Osteocyte (in vitro differentiated cells): ENCODE data around the gene MED9. TPM values are rescaled to one million over a fixed set of nuclear protein-coding genes. Genes with fewer than 3 reads are reported as not detected.

Source experiments
- DNase-seq: peaks from one replicate; pipeline ENCODE4 v3.0.0; 2021; ENCODE audit warnings: mixed read lengths; ENCODE audit not compliant: unreplicated experiment; ENCODE audit errors: extremely low spot score
- H3K27ac Mint-ChIP-seq: one replicate; pipeline ENCODE4 v1.8.0; 2021; ENCODE audit warnings: mild to moderate bottlenecking, mixed read lengths; ENCODE audit not compliant: unreplicated experiment
- H3K27me3 Mint-ChIP-seq: one replicate; pipeline ENCODE4 v1.8.0; 2021; ENCODE audit warnings: mixed read lengths; ENCODE audit not compliant: unreplicated experiment
- H3K36me3 Mint-ChIP-seq: one replicate; pipeline ENCODE4 v1.8.0; 2021; ENCODE audit warnings: mixed read lengths; ENCODE audit not compliant: unreplicated experiment
- H3K4me1 Mint-ChIP-seq: one replicate; pipeline ENCODE4 v1.8.0; 2021; ENCODE audit warnings: mixed read lengths; ENCODE audit not compliant: unreplicated experiment
- H3K4me3 Mint-ChIP-seq: one replicate; pipeline ENCODE4 v1.8.0; 2021; ENCODE audit warnings: mild to moderate bottlenecking, moderate library complexity, mixed read lengths; ENCODE audit not compliant: unreplicated experiment
- H3K9me3 Mint-ChIP-seq: one replicate; pipeline ENCODE4 v1.8.0; 2021; ENCODE audit warnings: mixed read lengths; ENCODE audit not compliant: unreplicated experiment
- CTCF ChIP-seq: fragments of 200-600 bp; sonication (generic); IDR thresholded peaks from 2 replicates; pipeline ENCODE4 v1.5.0; 2021; ENCODE audit warnings: antibody characterized with exemption, mild to moderate bottlenecking, moderate library complexity
- total RNA-seq: library from RNA; stranded (reverse); gene quantifications from 2 replicates; pipeline ENCODE4 v1.2.1, GENCODE V29; 2021

MED9 gene
- total RNA-seq, 1 donor from 2014 or later, result 13.2 TPM

- Mint-ChIP-seq H3K9me3 (no peaks in the 10 kb centered on the region), H3K4me1 (peaks cover 23% of the 10 kb centered on the region), H3K27ac (no peak overlapping the region), H3K4me3 (no peak overlapping the region), H3K36me3 (no peaks in the 10 kb centered on the region), H3K27me3 (no peaks in the 10 kb centered on the region)
- TF ChIP-seq CTCF, result no peak
- DNase-seq, result no peak
Measured at GRCh38 chr17:17512866-17513265, 36.1 kb downstream of the MED9 start.

- DNase-seq, result no peak
- Mint-ChIP-seq H3K4me3 (no peak overlapping the region), H3K27ac (no peak overlapping the region), H3K36me3 (no peaks in the 10 kb centered on the region), H3K4me1 (peaks cover 23% of the 10 kb centered on the region), H3K9me3 (no peaks in the 10 kb centered on the region), H3K27me3 (no peaks in the 10 kb centered on the region)
- no peak for TF ChIP-seq CTCF
Measured at GRCh38 chr17:17513626-17514025, 36.8 kb downstream of the MED9 start.

- H3K27me3 Mint-ChIP-seq, result no peaks in the 10 kb centered on the region
- H3K27ac Mint-ChIP-seq, result no peak overlapping the region
- no peaks in the 10 kb centered on the region for H3K36me3 Mint-ChIP-seq
- H3K4me3 Mint-ChIP-seq, result no peak overlapping the region
- H3K9me3 Mint-ChIP-seq, result no peaks in the 10 kb centered on the region
- peaks cover 23% of the 10 kb centered on the region for H3K4me1 Mint-ChIP-seq
- TF ChIP-seq CTCF, result no peak
- DNase-seq, result no peak
Measured at GRCh38 chr17:17514361-17514992, 37.7 kb downstream of the MED9 start.

- no peak for DNase-seq
- Mint-ChIP-seq H3K9me3 (no peaks in the 10 kb centered on the region), H3K4me3 (no peak overlapping the region), H3K4me1 (peaks cover 23% of the 10 kb centered on the region), H3K27me3 (no peaks in the 10 kb centered on the region), H3K27ac (no peak overlapping the region), H3K36me3 (no peaks in the 10 kb centered on the region)
- TF ChIP-seq CTCF, result no peak
Measured at GRCh38 chr17:17514993-17515933, 38.5 kb downstream of the MED9 start.
